ENCODE data around the gene TCTN2.

The TCTN2 gene

DNA sequence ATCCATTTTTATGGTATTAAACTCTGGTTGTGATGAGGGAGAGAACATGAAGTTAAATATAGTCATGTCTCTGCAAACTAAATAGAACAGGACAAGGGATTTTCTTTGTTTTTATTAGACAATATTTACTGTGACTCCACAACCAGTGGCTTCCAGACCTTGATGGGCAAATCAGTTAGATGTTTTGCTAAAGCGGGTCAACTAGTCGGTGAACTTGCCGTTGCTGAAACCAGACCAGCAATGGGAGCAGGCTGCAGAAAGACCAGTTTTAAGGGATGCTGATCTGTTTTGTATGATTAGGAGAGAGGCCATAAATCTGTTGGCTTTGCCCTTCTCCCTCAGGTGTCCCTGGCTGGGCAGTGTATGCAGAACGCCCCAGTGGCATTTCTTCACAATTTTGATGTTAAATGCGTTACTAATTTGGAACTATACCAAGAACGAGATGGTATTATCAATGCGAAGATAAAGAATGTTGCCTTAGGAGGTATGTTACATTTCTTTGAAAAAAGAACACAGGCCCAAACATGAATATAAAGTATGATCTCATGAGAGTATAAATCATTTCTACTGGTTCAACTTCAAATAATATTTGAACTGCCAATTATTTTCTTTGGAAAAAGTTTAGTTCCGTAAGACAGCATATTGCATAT is 19.4 kb downstream of the TCTN2 start:
- DNase-seq: no peak

DNA sequence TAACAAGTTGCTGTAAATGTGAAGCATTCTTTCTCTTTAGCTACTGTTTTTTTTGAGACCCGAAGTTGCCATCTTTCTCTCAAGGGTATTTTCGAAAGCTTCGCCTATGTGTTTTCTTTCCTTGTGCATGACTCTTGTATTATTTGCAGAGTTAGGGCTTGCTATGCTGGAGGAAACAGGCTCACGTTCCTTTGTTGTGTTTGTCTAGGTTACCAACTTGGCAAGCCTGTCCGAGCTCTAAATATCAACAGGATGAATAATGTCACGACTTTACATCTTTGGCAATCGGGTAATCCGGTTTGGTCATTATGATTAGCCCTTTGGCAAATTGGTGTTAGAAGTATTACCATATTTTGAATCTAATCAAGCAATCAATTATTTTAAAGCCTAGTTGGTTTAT is 25.3 kb downstream of the TCTN2 start:
- DNase-seq: no peak

DNA sequence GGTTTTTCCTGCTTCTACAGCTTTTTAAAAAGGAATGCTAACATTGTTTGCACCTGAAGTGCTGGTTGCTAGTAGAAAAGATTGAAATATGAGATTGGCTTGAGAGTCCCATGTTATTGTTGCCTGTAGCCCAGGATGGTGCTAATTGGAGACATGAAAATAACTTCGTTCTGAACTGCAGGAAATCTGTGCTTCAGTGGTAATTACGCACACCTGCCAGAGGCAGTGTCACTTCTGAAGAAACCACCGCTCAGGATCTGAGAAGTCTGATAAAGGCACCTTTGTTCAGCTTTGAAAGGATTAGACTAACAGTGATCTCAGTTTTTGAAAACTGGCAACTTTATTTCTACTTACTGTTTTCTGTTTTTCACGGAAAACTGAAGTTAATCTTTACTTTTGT is 25.7 kb downstream of the TCTN2 start:
- peak; percentile 58 for DNase-seq

DNA sequence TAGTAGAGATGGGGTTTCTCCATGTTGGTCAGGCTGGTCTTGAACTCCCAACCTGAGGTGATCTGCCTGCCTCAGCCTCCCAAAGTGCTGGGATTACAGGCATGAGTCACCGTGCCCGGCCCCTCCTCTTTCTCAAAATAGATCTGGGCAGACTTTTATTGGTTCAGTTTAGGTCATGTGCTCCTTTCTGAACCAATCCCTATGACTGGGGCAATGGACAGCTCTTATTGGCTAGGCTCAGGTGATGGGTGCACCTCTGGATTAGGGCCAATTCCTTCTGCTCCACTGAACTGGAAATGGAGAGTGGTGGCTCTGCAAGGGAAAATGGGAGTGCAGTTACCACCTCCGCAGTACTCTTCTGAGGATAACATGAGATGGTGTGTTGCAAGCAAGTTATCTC is 35.0 kb downstream of the TCTN2 start:
- no peak for DNase-seq

DNA sequence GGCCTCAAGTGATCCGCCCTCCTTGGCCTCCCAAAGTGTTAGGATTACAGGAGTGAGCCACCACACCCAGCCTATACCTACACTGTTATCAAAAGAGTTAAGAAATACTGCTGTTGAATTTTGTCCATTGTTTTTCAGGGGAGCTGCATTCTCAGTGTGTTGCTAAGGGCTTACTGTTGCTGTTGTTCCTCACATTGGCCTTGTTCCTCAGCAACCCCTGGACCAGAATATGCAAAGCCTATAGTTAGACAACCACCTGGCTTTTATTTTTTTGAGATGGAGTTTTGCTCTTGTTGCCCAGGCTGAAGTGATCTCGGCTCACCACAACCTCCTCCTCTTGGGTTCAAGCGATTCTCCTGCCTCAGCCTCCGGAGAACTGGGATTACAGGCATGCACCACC is 36.6 kb downstream of the TCTN2 start:
- DNase-seq: no peak

DNA sequence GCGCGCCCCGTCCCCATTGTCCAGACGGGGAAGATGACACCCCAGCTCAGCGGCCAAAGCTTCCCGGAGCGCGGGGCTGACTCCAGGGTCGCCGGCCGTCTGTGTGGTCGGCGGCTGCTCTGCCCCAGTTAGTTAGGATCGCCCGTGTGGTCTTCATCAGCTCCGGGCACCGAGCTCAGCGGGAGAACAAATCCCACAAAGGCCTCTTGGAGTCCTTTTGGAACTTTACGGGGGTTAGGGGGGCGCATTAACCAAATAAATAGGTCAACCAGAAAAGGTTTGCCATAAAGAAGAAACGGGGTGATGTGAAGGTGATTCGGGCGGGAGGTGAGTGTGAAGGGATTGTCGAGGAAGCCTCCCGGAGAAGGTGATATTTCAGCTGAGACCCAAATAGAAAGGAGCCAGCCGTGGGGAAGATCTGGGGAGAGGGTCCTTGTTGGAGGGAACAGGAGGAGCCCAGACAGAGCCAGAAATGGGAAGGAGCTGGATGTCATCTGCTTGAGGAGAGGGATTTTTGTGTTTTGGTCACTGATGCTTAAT is 41.9 kb downstream of the TCTN2 start:
- no peak for DNase-seq

DNA sequence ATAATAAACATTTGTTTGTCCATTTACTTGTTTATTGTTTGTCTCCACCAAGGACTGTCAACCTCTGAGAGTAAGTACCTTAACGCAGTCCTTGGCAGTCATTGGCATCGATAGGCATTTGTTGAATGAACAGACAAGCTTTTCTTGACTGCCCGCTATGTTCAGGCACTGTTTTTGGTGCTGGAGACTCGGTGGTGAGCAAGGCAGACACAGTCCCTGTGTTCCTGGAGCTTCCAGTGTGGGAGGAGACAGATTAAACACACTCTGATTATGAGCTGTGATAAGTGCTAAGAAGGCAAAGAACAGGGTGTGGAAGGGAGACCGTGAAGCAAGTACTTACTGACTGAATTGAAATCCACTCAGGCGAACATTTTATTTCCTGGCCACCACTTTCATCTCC is 42.5 kb downstream of the TCTN2 start:
- DNase-seq: no peak

DNA sequence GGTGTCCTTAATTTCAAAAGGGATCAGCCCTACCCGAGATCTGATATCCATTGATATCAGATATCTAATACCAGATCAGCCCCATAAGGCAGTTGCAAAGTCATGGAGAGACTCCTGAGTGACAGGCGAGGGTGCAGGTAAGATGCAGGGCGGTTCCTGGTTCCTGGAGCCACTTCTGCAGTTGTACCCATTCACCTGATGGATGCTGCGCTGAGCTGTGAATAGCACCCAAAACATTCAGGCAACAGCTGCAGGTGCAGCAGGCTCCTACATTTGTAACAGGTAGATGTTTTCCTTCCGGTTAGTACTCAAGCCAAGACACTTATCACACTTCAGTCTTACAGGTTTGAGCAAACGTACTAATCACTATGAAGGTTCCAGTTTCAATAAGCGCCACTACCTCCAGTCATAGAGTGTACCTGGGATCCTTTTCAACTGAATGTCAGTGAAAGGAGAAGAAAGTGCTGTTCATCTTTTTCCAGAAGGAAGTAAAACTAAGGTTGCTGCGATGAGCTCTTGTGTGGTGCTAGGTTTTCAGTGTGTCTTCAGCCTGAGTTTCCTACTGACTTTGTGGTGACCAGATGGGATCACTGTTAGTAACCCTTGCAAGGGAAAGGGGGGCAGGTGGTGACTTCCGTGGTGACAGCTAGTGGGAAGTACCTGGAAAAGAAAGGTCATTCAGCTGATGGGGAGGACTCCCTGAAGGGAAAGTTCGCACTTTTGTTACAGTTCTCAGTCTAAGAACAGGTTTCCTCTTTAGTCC is 43.1 kb downstream of the TCTN2 start:
- DNase-seq: no peak

DNA sequence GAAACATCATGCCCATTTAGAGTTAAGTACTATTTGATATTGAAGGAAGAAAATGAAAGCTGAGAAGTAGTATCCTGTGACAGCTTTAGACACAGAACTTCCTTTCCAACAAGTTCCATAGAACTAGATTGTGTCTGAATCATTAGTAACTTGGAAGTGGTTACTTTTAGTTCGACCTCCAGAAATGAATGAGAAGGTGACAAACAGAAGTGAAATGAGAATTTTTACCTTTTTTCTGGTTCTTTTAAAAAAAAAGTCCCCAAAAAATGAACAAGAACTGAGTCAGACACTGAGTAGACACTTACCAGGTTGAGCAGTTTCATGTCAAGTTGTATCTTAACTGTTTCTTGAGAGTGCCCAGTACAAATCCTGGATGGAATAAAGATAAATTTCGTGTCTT is 44.3 kb downstream of the TCTN2 start:
- DNase-seq: no peak

DNA sequence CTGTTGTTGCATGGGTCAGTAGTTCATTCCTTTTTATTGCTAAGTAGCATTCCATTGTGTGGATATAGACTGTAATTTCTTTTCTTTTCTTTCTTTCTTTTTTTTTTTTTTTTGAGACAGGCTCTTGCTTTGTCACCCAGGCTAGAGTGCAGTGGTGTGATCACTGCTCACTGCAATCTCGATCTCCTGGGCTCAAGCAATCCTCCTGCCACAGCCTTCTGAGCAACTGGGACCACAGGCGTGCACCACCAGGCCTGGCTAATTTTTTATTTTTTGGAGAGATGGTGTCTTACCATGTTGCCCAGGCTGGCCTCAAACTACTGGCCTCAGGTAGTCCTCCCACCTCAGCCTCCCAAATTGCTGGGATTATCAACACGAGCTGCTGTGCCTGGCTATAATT is 46.4 kb downstream of the TCTN2 start:
- DNase-seq: no peak

DNA sequence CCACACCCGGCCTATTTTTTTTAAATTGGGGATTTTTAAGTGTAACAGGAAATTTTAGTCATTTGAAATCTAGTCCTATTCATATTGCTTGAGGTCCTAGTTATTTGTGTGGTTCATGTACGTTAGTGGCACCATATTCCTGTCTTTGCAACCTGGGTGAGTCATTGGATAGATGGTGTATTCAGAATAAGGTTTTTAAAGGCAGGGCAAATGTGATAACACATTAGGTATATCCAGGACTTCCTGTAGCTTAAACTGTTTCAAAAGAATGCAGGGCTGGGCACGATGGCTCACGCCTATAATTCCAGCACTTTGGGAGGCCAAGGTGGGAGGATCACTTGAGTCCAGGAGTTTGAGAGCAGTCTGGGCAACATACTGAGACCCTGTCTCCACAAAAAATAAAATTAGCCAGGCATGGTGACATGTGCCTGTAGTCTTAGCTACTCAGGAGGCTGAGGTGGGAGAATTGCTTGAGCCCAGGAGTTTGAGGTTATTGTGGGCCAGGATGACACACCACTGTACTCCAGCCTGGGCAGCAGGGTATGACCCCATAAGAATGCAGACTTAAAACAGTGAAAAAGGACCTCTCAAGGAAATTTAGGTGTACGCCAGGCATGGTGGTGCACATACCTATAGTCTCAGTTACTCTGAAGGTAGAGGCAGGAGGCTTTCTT is 49.4 kb downstream of the TCTN2 start:
- DNase-seq: no peak

DNA sequence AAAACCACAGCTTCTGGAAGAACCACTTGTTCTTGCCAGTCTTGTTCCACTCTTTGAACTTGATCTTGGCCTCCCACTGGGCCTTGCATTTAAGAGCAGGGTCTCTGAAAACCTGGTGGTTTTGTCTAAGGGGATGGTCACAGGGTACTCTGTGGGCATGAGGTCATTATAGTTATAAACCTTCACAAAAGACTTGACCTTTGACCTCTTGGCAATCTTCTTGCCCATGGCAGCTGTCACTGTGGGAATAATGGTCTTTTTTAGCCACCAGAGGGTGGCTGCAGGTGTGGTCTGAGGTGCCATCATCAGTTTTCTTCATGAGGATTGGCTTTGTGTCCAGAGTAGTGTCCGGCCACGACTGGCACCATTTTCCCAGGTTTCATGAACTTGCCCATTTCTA is 50.3 kb downstream of the TCTN2 start:
- DNase-seq: peak; percentile 13

DNA sequence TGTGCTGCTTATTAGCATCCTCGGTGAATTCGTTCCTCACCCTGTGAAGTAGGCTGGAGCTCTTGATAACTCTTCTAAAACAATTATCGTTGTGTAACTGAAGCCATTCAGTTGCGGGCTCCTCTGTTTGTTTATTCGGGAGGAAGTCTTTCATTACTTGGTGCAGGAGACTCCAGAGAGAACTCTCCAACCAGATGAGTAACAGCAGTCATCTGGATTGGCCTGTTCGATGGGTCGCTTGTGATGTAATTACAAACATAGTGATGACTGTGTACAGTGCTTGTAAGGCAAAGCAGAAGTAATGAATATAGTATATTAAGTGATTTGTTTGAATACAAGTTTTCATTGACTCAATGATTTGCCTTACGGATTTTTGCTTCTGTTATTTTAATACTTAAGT is 52.1 kb downstream of the TCTN2 start:
- DNase-seq: no peak

DNA sequence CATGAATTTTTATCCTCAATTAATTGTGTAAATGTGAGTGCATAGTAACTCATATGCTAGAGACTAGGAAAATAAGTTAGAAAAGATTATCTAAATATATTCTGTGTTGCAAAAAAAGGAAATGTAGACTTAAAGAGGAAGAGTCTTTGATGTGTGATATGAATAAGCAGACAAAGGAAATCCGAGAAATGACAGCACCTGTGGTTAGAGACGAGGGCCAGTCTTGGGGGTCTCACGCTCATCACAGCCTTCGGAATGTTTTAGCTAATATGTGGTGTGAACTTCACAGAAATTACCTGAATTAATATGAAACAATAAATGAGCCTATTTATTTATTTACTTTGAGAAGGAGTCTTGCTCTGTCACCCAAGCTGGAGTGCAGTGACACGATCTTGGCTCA is 52.9 kb downstream of the TCTN2 start:
- no peak for DNase-seq

DNA sequence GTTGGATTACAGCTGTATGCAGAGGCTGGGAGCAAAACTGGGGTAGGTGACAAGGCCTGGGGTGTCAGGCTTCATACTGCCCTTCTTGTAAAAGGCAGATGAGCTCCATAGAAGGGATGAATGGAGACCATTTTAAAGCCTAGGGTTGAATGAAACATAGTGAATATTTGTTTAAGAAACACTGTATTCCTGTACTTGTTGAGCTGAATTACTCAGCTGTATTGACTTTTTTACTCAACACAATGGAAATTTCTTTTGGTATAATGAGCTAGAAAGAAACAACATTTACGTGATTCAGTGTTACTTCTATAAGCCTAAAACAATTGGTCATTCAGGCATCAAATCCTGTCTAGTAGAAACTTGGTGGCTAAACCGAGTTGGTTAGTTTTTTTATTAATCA is 55.3 kb downstream of the TCTN2 start:
- no peak for DNase-seq

DNA sequence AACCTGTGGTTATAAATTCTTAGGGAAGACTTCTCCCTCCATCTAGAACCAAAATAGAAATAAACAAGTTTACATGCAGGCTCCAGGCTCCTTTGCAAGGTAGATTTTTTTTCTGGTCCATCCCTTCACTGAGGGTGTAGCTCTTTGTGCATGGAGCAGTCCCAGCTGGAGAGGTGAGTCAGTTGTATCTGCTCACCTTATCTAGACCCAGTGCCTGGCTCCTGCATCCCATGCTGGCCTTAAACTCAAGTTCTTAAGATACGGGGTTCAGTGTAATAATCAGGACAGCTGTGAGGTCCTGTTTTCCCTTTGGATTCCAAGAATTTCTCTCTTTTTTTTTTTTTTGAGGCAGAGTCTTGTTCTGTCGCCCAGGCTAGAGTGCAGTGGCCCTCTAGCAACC is 56.0 kb downstream of the TCTN2 start:
- no peak for DNase-seq

DNA sequence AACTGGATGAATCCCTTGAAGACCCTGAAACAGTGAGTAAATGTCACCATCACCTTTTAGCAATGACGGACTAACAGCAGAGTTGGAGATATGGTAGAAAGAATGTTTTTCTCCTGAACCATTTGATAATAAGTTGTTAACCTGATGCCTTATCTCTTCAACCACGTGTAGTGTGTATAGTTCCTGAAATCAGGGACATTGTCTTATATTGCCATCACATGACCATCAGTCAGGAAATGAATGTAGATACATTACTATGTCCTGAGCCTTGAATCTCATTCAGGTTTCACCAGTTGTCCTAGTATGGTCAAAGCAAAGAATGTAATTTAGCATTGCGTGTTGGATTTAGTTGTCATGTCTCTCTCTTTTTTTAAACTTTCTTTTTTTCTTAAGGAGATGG is 57.0 kb downstream of the TCTN2 start:
- DNase-seq: no peak

DNA sequence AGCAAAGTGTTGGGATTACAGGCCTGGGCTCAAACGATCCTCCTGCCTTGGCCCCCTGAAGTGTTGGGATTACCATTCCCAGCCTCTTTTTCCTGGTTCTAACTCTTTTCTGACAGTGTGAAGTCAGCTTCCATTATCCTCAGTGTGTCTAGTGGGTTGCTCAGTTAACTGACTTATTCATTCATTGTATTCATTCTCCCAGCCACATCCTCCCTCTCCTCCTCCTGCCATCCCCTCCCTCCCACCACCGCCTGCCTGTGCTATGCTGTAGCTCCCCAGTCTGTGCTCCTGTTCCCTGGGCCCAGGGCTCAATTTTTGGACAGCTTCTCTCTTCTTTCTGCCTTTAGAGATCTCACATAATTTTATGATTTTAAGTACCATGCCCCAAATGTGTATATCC is 60.7 kb downstream of the TCTN2 start:
- no peak for DNase-seq

DNA sequence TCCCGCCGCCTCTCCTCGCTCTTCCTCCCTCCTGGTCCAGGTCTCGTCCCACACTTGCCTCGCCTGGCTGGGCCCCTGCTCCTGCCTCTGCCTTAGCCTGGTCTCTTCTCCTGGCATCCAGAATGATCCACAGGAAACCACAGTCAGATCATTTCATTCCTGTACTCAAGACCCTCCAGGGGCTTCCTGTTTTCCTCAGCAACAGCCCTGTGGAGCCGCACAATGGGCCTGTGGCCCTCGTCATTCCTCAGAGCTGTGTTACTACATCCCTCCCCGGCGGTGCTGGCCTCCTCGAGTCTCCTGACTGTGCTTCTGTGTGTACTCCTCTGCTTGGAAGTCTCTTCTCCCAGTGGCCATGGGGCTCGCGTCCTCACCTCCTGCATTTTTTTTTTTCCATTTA is 61.3 kb downstream of the TCTN2 start:
- no peak for DNase-seq

DNA sequence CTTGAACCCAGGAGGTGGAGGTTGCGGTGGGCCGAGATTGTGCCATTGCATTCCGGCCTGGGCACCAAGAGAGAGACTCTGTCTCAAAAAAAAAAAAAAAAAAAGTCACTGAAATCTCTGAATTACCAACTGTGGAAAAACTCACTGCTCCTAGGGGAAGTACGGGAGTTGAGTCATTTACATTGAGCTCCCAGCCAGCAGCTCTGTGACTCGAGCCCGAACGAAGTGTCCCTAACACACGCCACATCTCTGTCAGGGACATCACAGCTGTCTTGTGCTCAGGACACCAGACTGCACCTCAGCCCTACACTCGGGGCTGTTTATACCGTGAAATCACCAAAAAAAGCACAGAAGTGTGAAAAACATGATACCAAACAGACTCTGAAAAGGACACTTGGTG is 62.3 kb downstream of the TCTN2 start:
- DNase-seq: no peak

DNA sequence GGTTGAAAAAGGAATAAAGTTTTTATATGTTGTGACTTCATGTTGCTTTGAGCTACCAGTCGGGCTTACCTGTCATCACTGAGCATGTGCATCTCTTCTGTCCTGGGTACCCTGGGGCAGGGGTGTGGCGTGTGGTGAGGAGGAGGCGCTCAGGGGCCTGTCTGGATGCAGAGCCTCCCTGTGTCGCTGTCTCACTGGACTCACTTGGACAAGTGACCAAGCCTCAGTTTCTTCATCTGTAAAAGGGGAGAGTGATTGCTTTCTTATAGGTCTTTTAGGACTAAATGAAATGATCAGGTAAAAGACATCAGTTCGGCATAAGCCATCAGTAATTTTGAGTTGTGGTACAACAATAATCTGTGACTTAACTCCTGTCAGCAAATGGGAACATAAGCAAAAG is 63.4 kb downstream of the TCTN2 start:
- no peak for DNase-seq

DNA sequence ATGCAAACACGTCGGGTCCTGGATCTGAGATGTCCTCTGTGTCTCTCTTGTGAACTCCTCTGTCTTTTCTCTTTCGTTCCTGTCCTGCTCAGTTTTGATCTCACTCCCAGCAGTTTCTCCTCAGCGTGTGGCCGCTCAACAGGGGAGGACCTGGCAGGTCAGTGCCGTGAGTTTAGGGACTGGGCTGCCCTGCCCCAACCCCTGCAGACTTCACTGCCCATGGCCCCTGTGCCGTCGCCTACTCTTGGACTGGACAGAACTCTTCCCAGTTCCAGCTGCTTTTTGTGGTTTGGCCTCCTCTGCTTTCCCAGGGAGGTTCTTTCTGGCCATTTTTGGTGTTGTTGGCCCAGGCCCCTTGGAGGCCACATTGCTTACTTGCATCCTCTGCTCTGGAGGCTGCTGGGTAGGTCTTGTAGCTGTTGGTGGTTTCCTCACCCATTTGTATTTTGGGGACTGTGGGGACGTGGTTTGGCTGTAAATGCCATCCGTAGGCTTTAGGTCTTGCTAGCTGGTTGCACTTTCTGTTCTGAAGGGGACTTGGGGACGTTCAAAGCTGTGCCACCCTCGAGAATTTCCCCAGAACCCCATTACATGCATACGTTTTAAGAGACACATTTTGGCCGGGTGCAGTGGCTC is 71.1 kb downstream of the TCTN2 start:
- no peak for DNase-seq

DNA sequence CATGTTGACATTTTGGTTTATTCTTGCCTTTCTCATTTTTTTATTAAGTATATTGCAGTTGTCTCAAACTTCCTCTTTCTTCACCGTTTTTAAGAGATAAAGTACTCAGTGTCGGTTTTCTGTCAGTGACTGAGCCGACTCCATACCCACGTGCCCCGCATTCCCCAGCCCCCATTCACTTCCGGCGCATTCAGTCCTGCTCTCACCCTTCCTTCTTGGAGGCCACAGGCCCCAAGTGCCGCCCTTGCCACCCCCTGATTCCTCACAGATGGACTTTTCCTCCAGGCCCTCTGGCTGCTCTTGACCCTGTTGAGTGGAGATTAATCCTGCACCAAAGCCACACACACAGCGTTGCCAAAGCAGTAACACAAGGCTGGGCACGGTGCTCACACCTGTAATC is 72.1 kb downstream of the TCTN2 start:
- DNase-seq: no peak

DNA sequence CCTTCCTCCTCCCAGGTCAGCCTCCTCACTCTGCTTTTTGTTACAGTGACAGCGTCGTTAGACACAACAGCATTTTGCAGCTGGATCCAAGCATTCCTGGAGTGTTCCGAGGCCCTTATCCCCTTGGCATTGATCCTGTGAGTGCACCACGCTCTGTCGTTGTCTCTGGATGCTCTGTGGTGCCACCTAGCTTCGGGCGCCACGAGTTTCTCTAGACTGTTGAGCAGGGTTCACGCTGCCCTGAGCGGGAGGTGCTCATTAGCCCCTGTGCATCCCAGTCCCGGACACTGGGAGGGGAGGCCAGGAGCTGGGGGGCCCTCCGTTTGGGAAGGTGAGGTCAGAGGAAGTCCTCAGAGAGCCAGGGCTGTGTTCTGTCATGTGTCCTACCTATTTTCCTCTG is 73.9 kb downstream of the TCTN2 start:
- DNase-seq: no peak
